HG03571 (cell line): Measurements from ENCODE around the gene PRKX.
"Not testable (repeated sequence)": the region's sequence is repeated elsewhere in the genome, so short reads cannot be mapped to it uniquely, and the experiment has no call there.

Experiments
- ATAC-seq: cut with Tn5 transposase; IDR thresholded peaks from one replicate; pipeline ENCODE4 v1.9.1; 2021; ENCODE audit not compliant: unreplicated experiment

PRKX gene

GRCh38 chrX:3712051-3712869 lies 1.2 kb downstream of the PRKX start:
- ATAC-seq, result no peak

- ATAC-seq, result no peak
These were observed 2.0 kb downstream of the PRKX start for GRCh38 chrX:3711331-3711917.

DNA sequence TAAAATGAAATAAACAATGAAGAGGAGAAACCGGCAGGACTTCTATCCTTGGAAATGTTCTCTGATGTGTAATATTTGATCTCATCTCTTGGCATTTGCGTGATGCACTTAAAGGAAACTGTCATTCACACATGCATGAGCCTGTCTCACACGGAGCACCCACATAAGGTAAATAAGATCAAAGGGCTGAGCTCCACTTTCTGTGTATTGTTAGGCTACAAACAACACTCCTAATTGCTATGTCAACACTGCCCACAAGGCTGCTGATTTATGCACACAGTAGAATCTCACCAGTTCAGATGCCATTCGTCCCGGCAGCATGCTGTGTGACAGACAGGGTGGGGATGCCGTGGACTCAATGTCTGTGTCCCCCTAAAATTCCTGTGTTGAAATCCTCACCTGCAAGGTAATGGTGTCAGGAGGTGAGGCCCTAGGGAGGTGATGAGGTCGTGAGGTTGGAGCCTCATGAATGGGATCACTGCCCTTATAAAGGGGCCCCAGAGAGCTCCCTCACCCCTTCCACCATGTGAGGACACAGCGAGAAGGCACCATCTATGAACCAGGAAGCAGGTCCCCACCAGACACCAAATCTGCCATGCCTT lies 5.7 kb downstream of the PRKX start:
- not testable (repeated sequence) for ATAC-seq

GRCh38 chrX:3706481-3706880 lies 7.0 kb downstream of the PRKX start:
- no peak for ATAC-seq

GRCh38 chrX:3703251-3703650 lies 10.2 kb downstream of the PRKX start:
- not testable (repeated sequence) for ATAC-seq

DNA sequence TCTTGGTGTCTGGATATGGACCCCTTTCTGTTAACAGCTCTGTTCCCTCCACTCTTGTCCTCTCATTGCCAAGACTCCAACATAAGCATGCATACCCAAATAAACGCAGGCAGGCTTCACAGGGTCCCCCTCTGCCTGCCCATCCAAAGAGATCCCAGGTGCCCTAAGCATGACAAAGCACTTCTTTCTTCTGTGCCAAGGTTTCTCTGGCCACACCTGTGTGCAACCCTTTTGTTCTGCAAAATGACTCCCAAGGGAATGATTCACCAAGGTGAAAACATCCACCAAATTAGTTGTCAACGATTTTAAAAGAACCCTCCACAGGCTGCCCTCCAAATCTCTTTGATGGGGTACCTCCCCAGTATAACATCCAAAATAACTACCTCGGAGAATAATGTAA lies 11.4 kb downstream of the PRKX start:
- not testable (repeated sequence) for ATAC-seq

DNA sequence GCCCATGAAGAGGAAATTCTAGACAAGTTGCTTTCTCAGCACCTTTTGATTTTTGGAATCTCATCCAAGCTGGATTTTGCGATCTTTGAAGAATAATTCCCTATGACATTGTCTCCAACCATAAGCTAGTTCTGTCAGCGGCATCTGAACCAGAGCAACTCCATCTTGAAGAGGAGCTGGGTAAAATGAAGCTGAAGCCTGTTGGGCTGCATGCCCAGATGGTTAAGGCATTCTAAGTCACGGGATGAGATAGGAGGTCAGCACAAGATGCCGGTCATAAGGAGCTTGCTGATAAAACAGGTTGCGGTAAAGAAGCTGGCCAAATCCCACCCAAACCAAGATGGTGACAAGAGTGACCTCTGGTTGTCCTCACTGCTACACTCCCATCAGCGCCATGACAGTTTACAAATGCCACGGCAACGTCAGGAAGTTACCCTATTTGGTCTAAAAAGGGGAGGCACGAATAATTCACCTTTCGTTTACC lies 12.0 kb downstream of the PRKX start:
- ATAC-seq, result not testable (repeated sequence)

DNA sequence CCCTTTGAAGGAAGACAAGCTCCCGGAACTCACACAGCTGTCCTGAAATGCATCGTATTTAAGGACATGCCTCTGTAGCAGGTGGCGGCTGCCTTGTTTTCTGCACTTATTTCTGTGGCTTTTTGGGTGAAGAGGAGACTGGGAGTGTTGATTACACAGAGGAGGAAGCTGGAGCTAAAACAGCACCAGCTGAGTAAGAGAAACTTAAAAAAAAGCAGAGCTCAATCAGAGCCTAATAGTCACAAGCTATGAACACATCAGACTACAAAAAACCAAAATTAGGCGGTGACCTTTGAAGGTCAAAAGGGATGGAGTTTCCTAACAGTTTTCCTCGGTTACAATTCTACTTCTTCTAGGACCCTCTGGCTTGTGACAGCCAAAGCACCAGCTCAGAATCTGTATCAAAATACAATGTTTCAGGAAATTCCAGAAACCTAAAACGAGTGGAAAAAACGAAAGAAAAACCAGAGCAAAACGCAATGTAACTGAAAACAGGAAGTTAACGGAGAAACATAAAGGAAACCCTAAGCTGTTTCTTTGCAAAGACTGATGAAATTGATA lies 13.5 kb downstream of the PRKX start:
- ATAC-seq, result no peak

DNA sequence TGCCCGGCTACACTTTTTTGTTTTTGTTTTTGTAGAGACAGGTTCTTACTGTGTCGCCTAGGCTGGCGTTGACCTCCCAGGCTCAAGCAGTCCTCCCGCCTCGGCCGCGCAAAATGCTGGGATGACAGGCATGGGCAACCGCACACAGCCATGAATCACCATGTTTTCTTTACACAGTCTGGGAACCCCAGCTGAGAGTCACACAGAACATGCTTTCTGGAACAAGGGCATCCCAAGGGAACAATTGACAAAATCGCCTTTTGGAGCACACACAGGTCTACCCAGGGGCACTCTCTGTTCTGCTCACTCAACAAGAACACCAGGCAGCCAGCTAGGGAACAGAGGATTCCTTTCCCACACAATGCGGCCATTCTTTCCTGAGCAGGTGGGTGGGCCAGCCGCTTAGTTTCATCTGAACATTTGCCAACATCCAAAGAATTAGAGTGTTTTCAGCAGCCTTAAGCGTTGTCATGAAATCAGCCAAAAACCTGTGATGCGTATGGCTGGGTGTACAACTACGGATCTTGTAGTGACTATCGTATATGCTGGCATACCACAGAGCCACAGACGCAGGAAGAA lies 15.7 kb downstream of the PRKX start:
- ATAC-seq, result no peak

GRCh38 chrX:3697220-3697684 lies 16.2 kb downstream of the PRKX start:
- ATAC-seq, result no peak

- ATAC-seq, result no peak
These were observed 17.9 kb downstream of the PRKX start for GRCh38 chrX:3695536-3695935.

GRCh38 chrX:3690140-3690539 lies 23.3 kb downstream of the PRKX start:
- no peak for ATAC-seq

DNA sequence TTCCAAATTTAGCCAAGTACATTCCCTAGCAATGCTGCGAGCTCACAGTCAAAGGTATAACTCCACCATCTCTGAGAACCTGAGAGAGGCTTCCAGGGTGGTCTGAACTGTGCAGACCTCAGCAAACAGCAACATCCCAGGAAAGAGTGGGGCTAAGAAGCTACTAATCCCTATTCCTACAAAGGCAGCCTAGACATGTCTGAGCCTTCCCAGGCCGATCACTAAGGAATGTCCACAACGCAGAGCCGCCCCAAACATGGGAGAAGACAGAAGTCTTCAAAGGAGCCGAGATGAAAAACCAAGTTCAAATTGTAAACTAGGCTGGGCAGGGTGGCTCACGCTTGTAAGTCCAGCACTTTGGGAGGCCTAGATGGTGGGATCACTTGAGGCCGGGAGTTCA lies 30.2 kb downstream of the PRKX start:
- ATAC-seq, result not testable (repeated sequence)

- no peak for ATAC-seq
These were observed 33.0 kb downstream of the PRKX start for GRCh38 chrX:3680459-3680858.

DNA sequence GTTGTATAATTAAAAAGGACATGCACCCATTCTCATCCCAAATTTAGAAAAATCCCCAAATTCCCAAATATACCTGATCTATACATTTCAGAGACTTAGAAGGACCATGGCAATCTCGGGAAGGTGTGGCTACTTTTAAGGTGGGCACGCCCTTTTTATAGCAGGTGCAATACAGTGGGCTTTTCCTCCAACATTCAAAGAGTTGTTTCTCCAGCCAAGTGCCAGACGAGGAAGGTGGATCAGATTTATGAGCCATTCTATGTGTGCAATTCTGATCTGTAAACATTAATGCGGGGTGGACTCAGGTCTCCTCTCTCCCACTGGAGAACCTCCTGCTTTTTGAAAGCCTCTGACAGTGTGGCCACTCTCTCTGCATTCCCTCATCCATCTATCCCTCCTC lies 33.8 kb downstream of the PRKX start:
- ATAC-seq, result no peak

- no peak for ATAC-seq
These were observed 35.1 kb downstream of the PRKX start for GRCh38 chrX:3678328-3678727.

GRCh38 chrX:3674881-3675280 lies 38.6 kb downstream of the PRKX start:
- no peak for ATAC-seq

GRCh38 chrX:3669841-3670475 lies 43.5 kb downstream of the PRKX start:
- no peak for ATAC-seq

DNA sequence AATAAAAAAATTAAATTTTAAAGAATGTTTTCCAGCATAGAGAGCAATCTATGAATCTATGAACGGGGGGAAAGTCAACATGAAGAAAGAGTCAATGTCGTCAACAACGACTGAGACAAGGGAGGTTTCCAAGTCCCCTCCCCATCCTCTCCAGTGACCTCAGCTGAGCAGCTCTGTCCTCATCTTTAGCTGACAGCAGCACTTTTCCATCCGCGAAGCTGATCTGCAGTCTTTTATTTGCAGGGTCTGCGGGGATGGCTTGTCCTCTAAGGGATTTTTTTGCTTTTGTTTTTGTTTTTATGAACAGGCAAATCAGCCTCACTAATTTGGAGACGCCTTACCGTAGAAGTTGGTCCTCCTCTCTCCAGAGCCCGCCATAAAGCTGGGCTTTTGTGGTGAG lies 46.5 kb downstream of the PRKX start:
- ATAC-seq, result no peak

- ATAC-seq, result no peak
These were observed 48.5 kb downstream of the PRKX start for GRCh38 chrX:3664921-3665320.
